ENCODE data around the gene MTFMT. TPM values are rescaled to one million over a fixed set of nuclear protein-coding genes. Genes with fewer than 3 reads are reported as not detected.

MTFMT gene
- total RNA-seq, 1 experiment from 2014 or later: 30.4 TPM

GRCh38 chr15:65062726-65063125 is 33.3 kb upstream of the MTFMT start:
- no peak overlapping the region for H3K27ac ChIP-seq (ENCODE audit: low read depth, low read length)
- no TSS peak for BruUV-seq (replicated peaks)
- H3K4me1 ChIP-seq (ENCODE audit: control insufficient read depth in 1 of 2, insufficient read depth in 2 of 2, low read length in 2 of 2): peaks cover 6 to 8% of the 10 kb centered on the region in 2 experiments
- H3K4me3 ChIP-seq (replicated peaks in 1 of 2; ENCODE audit: low read depth in 1 of 2, low read length in 2 of 2): no peak overlapping the region
- RAD21 ChIA-PET (ENCODE audit: low non-redundant PET in 1 of 2, low total read pairs in 2 of 2, uncharacterized antibody in 2 of 2, unreplicated experiment in 2 of 2): no interaction called here
- H2AFZ ChIP-seq (ENCODE audit: low read depth, low read length, poor library complexity, severe bottlenecking): no peak overlapping the region
- no peaks in the 10 kb centered on the region for H4K20me1 ChIP-seq (ENCODE audit: insufficient read depth)
- POLR2A ChIA-PET: no interaction called here
- H3K9ac ChIP-seq (ENCODE audit: low read length): no peak overlapping the region
- CTCF ChIA-PET: interaction anchor here (1.5 kb wide), 1 partner anchor 9 kb away, joined by 3 read pairs; no protein-coding TSS in a partner anchor
- H3K9me2 ChIP-seq (ENCODE audit: insufficient read depth): no peaks in the 10 kb centered on the region
- H3K36me3 ChIP-seq (ENCODE audit: control insufficient read depth in 1 of 2, insufficient read depth in 2 of 2, low read length in 2 of 2): no peaks in the 10 kb centered on the region
- H3K27me3 ChIP-seq (ENCODE audit: insufficient read depth, low read length): no peaks in the 10 kb centered on the region
- intact Hi-C loops (cut with micrococcal nuclease): no loop called here
- no peaks in the 10 kb centered on the region for H3K79me2 ChIP-seq (ENCODE audit: insufficient read depth, low read length)
- DNase-seq (ENCODE audit: low read depth, low spot score): no peak
- TF ChIP-seq ZNF274 (IDR thresholded peaks at IDR 0.05; ENCODE audit: low read depth, low read length): no peak
- no peak for TF ChIP-seq MAX (IDR thresholded peaks at IDR 0.05)
- no peak for TF ChIP-seq YY1 (IDR thresholded peaks at IDR 0.05; ENCODE audit: extremely low read depth, insufficient replicate concordance, low read depth, low read length)
- TF ChIP-seq ZBTB33 (IDR thresholded peaks at IDR 0.05; ENCODE audit: extremely low read depth, insufficient replicate concordance, low read length): no peak
- TF ChIP-seq POLR2A (IDR thresholded peaks at IDR 0.05; ENCODE audit: borderline replicate concordance, extremely low read depth, insufficient read depth, insufficient read length): no peak
- TF ChIP-seq ELF1 (IDR thresholded peaks at IDR 0.05; ENCODE audit: borderline replicate concordance, low read depth): no peak
- no peak for TF ChIP-seq CBX3 (IDR thresholded peaks at IDR 0.05; ENCODE audit: low read depth)
- TF ChIP-seq EZH2phosphoT487 (IDR thresholded peaks at IDR 0.05; ENCODE audit: borderline replicate concordance): no peak
- no peak for TF ChIP-seq SIN3A (IDR thresholded peaks at IDR 0.05; ENCODE audit: low read depth)
- TF ChIP-seq CEBPB (IDR thresholded peaks at IDR 0.05; ENCODE audit: low read depth): no peak
- TF ChIP-seq ZFX (IDR thresholded peaks at IDR 0.05): no peak
- no peak for TF ChIP-seq RAD21 (IDR thresholded peaks at IDR 0.05; ENCODE audit: low read depth)
- TF ChIP-seq JUND (IDR thresholded peaks at IDR 0.05): no peak
- no peak for TF ChIP-seq REST (IDR thresholded peaks at IDR 0.05; ENCODE audit: low read depth)
- no peak for TF ChIP-seq SRF (IDR thresholded peaks at IDR 0.05; ENCODE audit: low read depth)
- H3K4me2 ChIP-seq (ENCODE audit: low read length): no peak overlapping the region
- no peaks in the 10 kb centered on the region for H3K9me3 ChIP-seq (ENCODE audit: control insufficient read depth in 1 of 2, insufficient read depth in 1 of 2, low read depth in 1 of 2, low read length in 2 of 2)
- no peak for ATAC-seq

All from HCT116 (cell line).